GM10266 (cell line): ENCODE data around the gene ZBTB8A.
A peak's percentile ranks its signal among the peaks of the same experiment; 100 is the strongest.

ENCODE experiments used
- DNase-seq: peaks from one replicate; pipeline ENCODE4 v3.0.0; 2012; ENCODE audit errors: extremely low spot score
- CTCF ChIP-seq: IDR thresholded peaks from 2 replicates; pipeline ENCODE4 v1.5.1; 2012; ENCODE audit warnings: mild to moderate bottlenecking, low read depth; ENCODE audit not compliant: control insufficient read depth, insufficient read depth; ENCODE audit errors: missing control alignments

The ZBTB8A gene

DNA sequence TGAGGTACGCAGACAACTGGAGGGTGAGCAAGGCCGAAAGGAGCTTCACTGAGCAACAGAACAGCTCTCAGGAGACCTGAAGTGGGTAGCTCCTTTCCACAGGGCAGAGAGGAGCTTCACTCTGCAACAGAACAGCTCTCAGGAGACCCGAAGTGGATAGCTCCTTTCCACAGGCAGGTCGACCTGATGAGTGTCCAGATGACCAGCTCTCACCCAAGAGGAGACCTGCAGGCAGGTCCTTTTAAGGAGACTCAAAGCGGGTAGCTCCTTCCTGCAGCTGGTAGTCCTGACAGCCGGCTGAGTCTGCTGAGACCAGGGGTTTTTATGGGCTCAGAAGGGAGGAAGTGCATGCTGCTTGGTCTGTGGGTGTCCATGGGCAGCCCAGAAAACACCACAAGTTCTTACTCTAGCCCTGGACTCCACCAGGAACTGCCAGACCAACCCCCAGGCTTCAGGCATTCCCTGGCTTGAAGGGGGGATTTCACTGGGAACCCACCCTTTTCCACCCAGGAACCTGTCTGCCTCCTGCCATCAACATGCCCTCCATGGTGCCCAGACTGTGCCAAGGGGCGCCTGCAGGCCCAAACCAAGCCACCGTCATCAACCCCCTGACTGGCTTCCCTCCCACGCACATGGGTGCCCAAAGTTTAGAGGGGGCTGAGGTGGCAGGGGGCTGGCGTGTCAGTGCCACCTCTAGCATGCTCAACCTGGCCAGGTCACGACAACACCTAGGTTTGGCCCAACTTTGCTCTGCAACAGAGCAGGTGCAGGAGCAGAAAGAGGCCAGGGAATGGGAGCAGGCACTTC lies 67.5 kb downstream of the ZBTB8A start:
- no peak for TF ChIP-seq CTCF
- no peak for DNase-seq

GRCh38 chr1:32609180-32609579 lies 70.0 kb downstream of the ZBTB8A start:
- DNase-seq = no peak
- TF ChIP-seq CTCF = no peak

GRCh38 chr1:32611859-32612188 lies 72.6 kb downstream of the ZBTB8A start:
- TF ChIP-seq CTCF = no peak
- DNase-seq = no peak

- TF ChIP-seq CTCF = peak; percentile 53
Measured at GRCh38 chr1:32612189-32612881, 73.1 kb downstream of the ZBTB8A start.

DNA sequence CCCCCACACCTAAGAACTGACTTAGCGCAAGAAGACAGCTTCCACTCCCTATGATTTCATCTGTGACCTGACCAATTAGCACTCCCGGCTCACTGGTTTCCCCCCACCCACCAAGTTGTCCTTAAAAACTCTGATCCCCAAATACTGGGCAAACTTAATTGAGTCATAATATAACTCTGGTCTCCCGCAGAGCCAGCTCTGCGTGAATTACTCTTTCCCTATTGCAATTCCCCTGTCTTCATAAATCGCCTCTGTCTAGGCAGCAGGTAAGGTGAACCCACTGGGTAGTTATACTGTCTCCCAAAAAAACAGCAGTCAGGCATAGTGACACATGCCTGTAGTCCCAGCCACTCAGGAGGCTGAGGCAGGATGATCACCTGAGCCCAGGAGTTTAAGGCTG lies 74.2 kb downstream of the ZBTB8A start:
- TF ChIP-seq CTCF = no peak
- DNase-seq = no peak

More at GRCh38 chr1:32612189-32612881, 73.1 kb downstream of the ZBTB8A start:
- DNase-seq = peak; percentile 85

DNA sequence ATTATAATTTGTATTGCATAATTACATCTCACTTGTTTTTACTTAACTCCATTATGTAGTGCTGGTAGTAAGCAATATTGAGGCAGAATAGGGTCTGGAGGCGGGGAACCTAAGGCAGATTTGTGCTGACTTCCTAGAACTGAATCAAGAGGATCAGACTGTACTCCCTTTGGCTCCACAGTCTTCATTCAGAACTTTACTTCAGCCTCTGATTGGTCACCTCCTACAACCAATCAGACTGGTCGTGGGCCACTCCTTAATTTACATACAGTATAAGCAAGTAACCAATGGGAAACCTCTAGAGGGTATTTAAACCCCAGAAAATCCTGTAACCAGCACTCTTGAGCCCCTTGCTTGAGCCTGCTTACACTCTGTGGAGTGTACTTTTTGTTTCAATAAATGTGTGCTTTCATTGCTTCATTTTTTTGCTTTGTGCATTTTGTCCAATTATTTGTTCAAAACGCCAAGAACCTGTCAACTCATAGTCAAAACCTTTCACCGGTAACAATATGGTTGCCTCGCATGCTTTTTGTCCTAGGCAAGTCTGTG lies 79.5 kb downstream of the ZBTB8A start:
- DNase-seq = no peak
- TF ChIP-seq CTCF = no peak
